Endometrial microvascular endothelial cells (primary cell): ENCODE measurements around the gene AMACR. TPM values are rescaled to one million over a fixed set of nuclear protein-coding genes. Genes with fewer than 3 reads are reported as not detected.
"Not testable (repeated sequence)": the region's sequence is repeated elsewhere in the genome, so short reads cannot be mapped to it uniquely, and the experiment has no call there.

Experiments
- in situ Hi-C: cut with HindIII; loops from 2 replicates; pipeline ENCODE4 v1.10.0; 2017; ENCODE audit warnings: low sequenced_read_pairs, low pct_unique_long_range_greater_than_20kb; ENCODE audit errors: inconsistent ontology term
- total RNA-seq: library from RNA; depleted of rRNA; stranded (reverse); fragments of >200 nt; gene quantifications from one replicate; pipeline ENCODE4 v1.2.3, GENCODE V29; 2015; ENCODE audit errors: inconsistent ontology term

The AMACR gene
- total RNA-seq, 1 donor from 2014 or later: 8.4 TPM

DNA sequence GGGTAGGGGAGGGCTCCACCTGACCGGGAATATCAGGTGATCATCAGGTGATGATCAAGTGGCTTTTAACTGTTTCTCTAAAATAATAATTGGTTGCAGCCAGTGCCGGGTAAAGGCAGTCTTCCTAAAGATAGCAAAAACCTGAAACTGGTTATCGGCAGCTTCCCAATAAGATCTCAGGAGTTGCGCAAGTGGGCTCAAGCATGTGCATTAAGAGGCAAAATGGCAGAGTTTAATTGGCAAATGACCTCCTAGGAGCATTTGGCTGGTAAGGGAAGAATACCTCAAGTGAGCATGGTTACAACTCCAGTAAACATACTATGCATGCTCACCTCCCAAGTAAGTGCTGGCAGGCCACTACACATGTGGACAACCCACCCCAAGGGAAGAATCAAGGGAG lies 31.0 kb upstream of the AMACR start:
- in situ Hi-C loops: no loop called here

DNA sequence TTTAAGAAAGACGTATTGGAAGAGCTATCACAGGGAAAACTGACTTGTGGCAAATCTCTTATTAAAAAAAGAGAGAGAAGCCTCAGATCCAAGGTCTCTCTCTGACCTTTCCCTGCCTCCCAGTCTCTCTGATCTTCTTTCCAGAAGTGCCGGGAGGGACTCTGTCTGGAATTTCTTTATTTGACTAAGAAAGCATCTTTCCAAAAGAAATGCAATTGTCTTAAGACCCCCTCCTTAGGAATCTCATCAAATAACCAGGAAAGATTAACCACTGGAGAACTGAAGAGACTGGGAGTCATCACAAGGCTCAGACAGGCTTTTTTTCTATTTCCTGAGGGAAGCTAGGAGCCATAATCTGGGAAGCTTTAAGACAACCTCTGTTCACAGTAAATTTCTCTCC lies 30.5 kb upstream of the AMACR start:
- in situ Hi-C loops: no loop called here

DNA sequence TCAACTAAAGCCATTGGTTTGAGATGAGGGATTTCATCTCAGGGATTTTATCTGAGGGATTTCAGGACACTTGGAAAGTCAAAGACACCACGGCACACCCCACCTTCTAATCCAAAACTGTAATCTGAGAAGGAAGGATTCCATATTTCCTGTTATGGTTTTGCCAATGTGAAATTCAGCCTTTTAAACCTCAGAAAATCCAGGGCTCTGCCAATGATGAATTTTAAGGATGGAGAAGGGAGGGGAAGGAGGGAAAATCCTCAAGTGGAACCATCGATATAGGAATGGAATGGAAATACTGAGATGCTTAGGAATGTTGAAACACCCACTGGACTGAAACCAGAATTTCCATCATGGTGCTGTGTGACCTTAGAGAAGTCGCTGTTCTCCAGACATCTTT lies 29.9 kb upstream of the AMACR start:
- in situ Hi-C loops: no loop called here

DNA sequence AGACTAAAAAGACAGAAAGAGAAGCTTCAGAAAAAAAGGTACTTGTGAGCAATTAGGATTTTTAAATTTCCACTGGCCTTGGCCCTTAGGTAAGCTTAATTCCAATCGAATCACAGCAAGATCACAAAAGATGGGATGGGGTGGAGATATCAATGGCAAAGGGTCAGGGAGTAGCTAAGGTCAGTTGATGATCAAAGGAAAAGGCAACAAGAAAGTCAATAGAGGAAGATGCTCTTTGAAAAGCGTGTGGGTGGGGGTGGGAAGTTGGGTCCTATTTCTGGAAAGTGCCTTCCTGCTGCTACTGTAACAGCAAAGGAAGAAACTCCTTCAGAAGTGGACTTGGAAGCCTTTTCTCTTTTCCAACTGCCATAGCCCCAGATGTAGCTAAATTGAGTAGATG lies 27.9 kb upstream of the AMACR start:
- in situ Hi-C loops: no loop called here

DNA sequence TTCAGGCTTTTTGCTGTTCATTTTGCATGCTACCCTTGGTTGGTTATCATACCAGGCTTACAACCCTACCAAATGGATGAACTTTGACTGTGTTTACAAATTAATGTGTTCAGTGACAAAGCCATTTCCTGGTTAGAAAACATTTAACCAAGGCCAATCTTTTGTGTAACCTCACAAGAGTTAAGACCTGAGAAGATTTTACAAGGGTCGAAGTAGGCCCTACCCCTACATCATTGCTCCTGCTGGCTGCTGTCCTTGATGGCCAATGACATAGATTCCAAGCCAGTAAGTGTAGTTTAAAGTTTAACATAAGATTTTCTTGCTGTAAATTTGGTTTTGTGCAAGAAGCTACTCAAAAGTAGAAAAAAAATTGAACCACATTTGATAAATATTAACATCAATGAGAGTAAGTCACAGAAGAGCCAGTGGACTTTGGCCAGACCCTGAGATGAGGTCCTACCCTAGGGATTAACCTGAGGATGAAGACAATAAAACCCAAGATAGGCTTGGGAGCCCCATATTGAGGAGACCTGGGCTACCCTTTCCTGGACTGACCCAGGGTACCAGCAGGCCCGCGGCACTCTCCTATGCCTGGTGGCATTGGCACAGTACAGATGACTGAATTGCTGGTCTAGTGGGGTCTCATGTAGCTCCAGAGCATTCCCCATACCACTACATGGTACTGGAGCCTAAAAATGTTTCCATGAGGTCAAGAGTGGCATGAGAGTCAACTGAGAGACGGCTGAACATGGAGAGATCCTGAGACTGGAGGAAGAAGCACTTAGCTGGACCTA lies 26.9 kb upstream of the AMACR start:
- in situ Hi-C loops: no loop called here

DNA sequence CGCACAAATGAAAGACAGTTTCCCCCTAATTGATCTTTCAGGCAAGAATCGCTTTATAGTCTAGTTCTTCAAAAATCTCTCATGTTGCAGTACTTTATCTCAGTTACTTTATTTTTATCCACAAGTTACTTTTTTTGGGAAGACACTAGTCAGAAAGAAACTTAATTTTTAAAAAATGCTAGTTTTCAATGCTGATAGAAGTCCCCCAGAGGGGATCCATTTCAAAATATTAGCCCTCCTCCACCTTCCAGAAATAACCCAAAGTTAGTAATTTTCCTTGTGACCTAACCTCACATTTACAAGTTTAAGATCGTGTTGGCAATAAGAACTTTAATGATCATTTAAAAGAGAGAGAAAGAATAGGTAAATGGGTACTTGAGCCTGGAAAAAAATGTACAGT lies 24.1 kb upstream of the AMACR start:
- in situ Hi-C loops: no loop called here

DNA sequence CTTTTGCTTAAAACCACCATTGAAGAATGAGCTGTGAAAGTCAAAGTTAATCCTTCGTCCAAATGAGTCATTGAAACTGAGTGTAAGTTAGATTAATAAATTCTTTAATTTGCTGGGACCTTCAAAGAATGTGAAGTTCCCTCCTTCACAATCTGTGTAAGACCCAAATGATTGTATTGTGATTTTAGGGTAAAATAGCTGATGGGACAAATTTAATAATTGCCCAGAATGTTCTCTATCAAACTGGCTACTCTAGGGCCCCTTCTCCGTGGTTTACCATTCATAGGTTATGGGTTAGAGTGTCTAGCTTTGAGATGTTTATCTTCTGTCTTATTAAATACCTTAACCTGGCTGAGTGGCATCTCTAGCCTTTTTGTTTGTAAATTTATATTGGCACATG lies 23.3 kb upstream of the AMACR start:
- in situ Hi-C loops: no loop called here

DNA sequence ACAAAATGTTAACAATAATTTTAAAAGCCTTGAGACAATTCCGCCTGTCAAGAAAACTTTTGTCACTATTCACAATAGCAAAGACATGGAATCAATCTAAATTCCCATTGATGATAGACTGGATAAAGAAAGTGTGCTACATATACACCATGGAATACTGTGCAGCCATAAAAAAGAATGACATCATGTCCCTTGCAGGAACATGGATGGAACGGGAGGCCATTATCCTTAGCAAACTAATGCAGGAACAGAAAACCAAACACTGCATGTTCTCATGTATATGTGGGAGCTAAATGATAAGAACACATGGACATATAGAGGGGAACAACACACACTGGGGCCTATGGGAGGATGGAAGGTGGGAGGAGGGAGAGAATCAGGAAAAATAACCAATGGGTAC lies 22.7 kb upstream of the AMACR start:
- in situ Hi-C loops: not testable (repeated sequence)

DNA sequence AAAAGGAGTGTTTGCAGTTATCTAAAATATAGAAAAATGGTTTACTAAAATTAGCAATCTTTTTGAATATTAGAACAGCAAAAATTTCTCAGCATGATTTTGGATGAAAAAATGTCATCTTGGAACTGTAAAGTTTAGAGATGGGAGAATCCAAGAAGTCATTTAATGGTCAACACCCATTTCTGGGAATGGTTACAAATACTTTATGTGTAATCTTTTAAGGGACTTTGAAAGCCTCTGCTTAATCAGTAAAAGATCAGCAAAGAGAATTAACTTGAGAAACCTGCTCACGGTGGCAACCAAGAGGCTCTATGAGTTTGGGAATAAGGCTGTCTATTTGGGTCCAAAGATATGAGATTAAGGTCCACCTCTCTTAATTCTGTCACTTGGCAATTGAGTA lies 22.2 kb upstream of the AMACR start:
- in situ Hi-C loops: no loop called here

DNA sequence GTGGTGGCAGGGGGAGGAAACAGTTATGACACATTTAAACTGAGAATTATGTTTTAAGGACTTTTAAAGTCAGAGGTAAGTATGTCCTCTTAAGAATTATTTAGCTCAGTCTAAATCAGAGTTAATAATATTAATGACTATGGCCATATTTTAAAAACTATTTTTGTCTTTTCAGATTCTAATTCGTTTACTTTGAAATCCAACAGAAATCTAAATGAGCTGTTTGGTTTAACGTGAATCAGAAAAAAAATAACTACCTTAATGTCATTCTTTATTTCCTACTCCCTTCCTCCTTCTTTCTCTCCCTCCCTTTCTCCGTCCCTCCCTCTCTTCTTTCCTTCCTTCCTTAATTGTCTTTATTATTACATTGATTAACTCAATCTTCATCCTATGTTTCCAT lies 20.5 kb upstream of the AMACR start:
- in situ Hi-C loops: no loop called here

DNA sequence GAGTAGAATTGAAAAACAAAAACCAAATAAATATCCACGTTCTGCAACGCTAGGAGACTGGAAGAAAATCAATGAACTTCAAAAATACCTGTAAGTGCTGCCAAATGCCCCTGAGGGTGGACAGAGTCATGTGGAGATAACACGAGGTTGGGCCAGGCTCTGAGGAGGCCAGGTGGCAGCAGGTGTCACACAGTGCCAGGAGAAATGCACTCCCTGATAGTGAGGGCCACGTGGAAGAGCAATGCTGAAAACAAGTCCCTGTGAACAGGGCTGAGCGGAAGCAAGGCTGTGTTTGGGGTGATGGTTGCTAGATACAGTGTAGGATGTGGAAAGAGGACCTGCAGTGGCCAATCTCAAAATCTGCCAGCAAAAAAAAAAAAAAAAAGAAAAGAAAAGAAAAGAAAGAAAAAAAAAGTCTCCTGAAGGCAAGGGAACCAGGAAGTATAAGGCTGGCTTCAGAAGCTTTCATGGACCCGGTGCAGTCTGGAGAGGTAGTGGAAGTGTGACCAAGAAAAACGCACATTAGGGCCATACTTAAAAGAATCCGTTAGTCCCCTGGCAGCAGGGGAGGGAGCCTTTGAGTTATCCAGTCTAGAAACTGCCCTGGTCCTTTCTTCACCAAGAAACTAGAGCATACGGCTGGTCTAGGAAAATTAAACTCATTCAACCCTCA lies 18.4 kb upstream of the AMACR start:
- in situ Hi-C loops: no loop called here

DNA sequence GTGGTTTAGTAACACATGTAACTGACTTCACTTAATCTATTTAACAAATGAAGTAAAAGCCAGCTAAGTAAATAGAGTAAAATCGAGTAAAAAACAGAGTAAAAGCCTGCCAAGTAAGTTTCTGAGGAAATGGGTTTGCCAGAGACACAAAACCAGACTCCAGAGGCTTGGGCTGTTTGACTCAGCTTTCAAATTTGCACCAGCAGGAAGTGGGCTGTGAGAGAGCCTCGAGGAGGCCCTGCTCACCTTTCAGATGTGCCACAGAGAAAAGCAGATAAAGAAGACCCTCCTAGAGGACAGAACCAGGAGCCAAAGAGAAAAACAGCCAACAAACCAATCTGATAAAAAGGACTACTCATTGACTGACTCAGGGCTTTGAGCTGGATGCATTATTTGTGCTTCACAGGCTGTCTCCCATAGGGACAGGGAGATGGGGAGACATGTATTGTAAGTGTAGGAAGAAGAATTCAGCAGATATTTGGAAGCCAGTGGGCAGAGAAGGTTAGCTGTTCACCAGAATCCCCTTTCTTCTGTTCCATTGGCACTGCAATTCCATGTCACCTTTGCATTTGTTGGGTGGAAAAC lies 14.4 kb upstream of the AMACR start:
- in situ Hi-C loops: no loop called here

DNA sequence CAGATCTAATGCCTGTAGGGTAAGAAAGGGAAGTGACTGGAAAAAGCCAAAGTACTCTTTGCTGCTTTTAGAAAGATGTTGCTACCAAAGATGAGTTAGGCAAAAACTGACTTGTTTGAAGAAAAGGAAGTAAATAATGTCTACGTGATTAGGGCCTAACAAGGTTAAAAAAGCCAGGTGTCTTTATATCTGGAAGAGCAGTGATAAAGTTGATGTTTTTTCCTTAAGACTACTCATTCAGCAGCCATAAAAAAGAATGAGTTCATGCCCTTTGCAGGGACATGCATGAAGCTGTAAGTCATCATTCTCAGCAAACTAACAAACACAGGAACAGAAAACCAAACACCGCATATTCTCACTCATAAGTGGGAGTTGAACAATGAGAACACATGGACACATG lies 13.5 kb upstream of the AMACR start:
- in situ Hi-C loops: no loop called here

DNA sequence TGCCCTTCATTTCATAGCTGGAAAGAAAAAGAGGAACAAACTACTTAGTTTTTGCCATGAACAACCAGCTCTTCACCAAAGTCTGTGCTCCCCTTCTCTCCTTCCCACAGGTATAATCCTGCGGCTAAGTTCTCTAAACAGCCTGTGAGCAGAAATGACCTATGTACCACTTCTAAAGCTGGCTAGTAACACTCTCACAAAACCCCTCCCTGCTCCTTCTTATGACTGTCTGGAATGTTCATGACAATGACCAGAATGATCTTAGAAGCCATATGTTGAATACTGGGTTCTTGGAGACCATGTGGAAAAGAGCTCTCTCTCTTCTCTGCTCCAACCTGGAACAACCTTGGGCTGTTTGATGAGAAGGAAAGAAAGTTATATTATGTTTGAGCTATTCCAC lies 12.9 kb upstream of the AMACR start:
- in situ Hi-C loops: no loop called here

DNA sequence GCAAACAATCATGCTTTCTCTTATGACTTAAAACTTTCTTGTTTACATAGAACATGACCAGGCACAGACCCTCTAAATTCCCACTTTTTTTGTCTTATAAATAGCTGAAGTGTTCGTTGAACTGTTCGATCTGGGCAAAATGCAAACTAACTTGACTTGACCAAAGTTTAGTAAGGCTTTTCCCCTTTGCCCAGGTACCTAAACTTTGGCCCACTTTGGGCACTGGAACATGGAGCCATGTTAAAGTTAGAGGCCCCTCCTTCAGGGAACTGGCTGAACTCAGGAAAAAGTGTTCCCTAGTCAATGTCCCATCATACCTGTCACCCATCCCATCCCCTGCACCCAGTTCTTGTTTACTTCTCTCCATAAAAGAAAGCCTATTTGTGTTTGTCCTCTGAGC lies 9.4 kb upstream of the AMACR start:
- in situ Hi-C loops: no loop called here

DNA sequence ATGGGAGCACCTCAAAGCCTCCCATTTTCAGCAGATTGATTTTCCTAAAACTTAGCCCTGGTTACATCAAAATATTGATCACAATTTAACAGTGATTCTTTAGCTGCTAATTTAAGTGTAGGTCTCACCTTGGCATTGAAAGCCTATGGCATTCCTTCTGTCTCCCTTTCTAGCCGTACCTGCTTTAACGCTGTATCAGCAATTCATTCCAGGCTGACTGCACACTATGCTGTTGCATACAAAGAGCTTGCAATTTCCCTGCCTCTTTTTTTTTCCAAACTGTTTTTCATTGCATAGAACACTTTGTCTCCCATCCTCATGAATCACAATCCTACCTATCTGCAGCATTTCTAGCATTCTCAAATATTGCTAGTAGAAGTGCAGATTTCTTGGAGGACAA lies 8.9 kb upstream of the AMACR start:
- in situ Hi-C loops: no loop called here

DNA sequence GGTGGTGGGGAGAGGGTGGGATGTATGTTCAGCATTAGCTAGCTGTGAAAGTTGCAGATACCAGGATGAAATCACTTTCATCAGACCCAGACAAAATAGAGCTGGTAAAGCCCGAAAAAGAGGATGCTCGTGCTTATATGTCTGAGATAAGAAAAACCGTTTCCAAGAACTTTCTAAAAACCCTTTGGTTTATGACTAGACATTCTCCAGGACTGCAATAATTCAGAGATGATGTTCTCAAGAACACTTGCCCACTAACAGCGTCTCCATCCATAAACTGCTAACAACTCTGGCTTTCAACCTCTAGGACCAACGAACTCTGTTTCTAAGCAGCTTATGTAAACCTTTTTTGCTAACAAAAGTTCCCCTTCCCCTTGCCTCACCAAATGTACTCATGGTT lies 8.4 kb upstream of the AMACR start:
- in situ Hi-C loops: no loop called here

DNA sequence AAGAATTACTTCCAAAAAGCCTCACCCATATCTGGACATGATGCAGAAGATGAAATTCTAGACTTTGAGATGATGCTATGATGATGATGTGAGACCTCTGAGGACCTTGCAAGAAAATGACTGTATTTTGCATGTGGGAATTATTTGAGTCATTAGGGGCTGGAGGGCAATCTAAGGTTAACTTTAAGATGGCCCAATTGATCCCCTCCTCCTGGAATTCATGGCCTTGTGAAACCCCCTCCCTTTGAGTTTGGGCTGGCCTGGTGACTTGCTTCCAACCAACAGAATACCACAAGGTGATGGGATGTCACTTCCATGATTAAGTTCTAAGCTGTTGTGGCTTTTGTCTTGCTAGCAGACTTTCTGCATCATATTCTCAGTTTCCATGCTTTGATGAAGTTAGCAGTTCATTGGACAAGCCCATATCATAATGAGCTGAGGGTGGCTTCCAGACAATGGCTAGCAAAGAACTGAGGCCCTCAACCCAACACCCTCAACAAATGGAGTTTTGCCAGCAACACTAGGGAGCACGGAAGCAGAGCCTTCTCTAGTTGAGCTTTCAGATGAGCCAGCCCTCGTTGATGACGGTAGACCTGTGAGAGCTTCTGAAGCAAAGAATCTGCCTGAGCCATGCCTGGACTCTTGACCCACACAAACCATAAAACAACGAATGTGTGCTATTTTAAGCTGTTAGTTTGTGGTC lies 7.4 kb upstream of the AMACR start:
- in situ Hi-C loops: no loop called here

DNA sequence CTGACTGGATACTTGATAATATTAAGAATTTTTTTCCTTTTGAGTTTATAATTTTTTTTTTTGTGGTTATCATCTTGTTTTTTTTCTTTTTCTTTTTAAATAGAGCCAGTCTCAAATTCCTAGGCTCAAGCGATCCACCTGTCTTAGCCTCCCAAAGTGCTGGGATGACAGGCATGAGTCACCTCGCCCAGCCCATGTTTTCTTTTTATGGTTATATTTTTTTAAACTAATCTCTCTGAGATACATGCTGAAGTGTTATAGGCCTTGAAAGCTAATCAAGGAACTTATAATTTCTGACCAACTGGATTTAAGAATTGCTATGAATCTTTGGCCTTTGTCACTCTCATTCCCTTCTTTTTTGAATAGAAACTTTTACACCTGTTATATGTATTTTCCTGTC lies 6.8 kb upstream of the AMACR start:
- in situ Hi-C loops: no loop called here

DNA sequence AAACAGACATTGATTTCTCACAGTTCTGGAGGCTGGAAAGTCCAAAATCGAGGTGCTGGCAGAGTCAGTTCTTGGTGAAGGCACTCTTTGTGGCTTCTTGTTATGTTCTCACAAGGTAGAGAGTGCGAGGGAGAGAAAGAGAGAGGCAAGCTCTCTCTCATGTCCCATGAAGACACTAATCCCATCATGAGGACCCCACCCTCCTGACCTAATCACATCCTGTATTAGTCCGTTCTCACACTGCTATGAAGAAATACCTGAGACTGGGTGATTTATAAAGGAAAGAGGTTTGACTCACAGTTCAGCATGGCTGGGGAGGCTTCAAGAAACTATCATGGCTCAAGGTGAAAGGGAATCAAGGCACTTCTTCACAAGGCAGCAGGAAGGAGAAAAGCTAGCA lies 5.7 kb upstream of the AMACR start:
- in situ Hi-C loops: no loop called here
